HEK293 (cell line): ENCODE results near the gene HMGN2.

ENCODE experiments used
- KLF16 ChIP-seq: fragments of 450-650 bp; formaldehyde crosslinking; IDR thresholded peaks from 2 replicates; pipeline ENCODE4 v1.5.1; 2017; ENCODE audit warnings: missing biosample characterization, missing genetic modification characterization
- ZBTB8A ChIP-seq: fragments of 450-650 bp; formaldehyde crosslinking; IDR thresholded peaks from 2 replicates; pipeline ENCODE4 v1.5.1; 2016; ENCODE audit warnings: missing biosample characterization, missing genetic modification characterization
- ZFP3 ChIP-seq: fragments of 450-650 bp; formaldehyde crosslinking; IDR thresholded peaks from 2 replicates; pipeline ENCODE4 v1.5.1; 2016; ENCODE audit warnings: low read depth, missing biosample characterization, missing genetic modification characterization
- ZNF274 ChIP-seq, 2 experiments: fragments of 200-500 bp in 1 of 2; fragments of 450-650 bp in 1 of 2; sonication (Bioruptor generic) in 1 of 2; formaldehyde crosslinking in 1 of 2; IDR thresholded peaks; 2 replicates each; pipeline versions ENCODE4 v1.5.1 to v1.6.1; 2014 to 2016; ENCODE audit warnings: borderline replicate concordance in 1 of 2, inconsistent platforms in 1 of 2, low read length in 1 of 2, missing biosample characterization in 1 of 2, missing genetic modification characterization in 1 of 2
- TF ChIP-seq, protein P1 (sequence below): fragments of 450-650 bp; formaldehyde crosslinking; IDR thresholded peaks from 2 replicates; pipeline ENCODE4 v1.5.1; 2017; ENCODE audit warnings: missing biosample characterization, missing genetic modification characterization
- TF ChIP-seq, protein P2 (sequence below): fragments of 450-650 bp; formaldehyde crosslinking; IDR thresholded peaks from 2 replicates; pipeline ENCODE4 v1.5.1; 2016; ENCODE audit warnings: missing biosample characterization, missing genetic modification characterization, low read depth

DNA sequence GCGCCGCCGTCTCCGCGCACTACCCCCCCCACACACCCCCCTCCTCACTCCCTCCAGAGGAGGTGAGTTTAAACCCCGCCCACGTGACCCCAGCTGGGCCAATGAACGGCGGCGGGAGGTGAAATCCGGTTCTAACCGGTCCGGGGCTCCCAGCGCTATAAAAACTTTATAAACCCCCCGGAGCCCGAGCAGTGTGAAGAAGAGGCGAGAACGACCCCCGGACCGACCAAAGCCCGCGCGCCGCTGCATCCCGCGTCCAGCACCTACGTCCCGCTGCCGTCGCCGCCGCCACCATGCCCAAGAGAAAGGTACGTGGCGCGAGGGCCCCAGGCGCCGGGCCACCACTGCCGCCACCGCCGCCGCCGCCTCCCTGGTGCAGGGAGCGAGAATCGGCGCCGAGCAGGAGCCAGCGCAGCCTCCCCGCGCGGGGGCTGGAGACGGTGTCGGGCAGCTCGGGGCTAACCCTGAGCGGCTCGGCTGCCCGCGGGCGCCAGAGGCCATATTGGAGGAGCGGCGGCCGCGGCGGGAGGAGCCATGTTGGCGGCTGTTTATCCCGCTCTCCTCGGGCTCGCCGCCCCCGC, at the start of gene HMGN2:
- TF ChIP-seq ZBTB8A (tag by site-specific recombination) (no peak; the same call in 1 of the 2 replicates), ZFP3 (tag by site-specific recombination) (no peak), KLF16 (tag by site-specific recombination) (no peak), ZNF274 (IDR thresholded peaks at IDR 0.05; ENCODE audit: low read length) (no peak), ZNF274 (tag by site-specific recombination; IDR thresholded peaks at IDR 0.05; ENCODE audit: borderline replicate concordance) (no peak)
- TF ChIP-seq, protein P1, sequence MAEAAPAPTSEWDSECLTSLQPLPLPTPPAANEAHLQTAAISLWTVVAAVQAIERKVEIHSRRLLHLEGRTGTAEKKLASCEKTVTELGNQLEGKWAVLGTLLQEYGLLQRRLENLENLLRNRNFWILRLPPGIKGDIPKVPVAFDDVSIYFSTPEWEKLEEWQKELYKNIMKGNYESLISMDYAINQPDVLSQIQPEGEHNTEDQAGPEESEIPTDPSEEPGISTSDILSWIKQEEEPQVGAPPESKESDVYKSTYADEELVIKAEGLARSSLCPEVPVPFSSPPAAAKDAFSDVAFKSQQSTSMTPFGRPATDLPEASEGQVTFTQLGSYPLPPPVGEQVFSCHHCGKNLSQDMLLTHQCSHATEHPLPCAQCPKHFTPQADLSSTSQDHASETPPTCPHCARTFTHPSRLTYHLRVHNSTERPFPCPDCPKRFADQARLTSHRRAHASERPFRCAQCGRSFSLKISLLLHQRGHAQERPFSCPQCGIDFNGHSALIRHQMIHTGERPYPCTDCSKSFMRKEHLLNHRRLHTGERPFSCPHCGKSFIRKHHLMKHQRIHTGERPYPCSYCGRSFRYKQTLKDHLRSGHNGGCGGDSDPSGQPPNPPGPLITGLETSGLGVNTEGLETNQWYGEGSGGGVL (tag by site-specific recombination) = no peak; the same call in 1 of the 2 replicates
- TF ChIP-seq, protein P2, sequence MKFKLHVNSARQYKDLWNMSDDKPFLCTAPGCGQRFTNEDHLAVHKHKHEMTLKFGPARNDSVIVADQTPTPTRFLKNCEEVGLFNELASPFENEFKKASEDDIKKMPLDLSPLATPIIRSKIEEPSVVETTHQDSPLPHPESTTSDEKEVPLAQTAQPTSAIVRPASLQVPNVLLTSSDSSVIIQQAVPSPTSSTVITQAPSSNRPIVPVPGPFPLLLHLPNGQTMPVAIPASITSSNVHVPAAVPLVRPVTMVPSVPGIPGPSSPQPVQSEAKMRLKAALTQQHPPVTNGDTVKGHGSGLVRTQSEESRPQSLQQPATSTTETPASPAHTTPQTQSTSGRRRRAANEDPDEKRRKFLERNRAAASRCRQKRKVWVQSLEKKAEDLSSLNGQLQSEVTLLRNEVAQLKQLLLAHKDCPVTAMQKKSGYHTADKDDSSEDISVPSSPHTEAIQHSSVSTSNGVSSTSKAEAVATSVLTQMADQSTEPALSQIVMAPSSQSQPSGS (tag by site-specific recombination) = no peak
